GM12801 (cell line): ENCODE results near the gene NLGN2.

ENCODE experiments used
- TF ChIP-seq, protein P1 (sequence below): IDR thresholded peaks from one replicate; pipeline ENCODE4 v1.5.1; 2011; ENCODE audit warnings: control low read depth; ENCODE audit not compliant: insufficient read length; ENCODE audit errors: extremely low read depth

NLGN2 gene

DNA sequence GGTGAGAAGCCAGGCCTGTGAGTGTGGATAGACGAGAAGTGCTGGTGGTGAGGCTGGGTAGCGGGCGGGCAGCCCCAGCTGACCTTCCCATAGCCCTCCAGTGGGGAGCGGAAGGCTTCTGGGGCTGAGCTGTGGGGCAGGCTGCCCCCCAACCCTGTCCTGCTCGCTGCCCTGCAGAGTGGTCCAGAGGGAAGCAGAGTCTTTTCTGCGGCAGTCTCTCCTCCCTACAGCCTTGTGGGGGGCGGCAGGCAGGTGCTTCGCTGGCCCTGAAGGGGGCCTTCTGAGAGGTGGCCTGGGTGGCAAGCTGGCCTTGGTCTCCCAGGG, 3.7 kb downstream of the NLGN2 start:
- TF ChIP-seq, protein P1, sequence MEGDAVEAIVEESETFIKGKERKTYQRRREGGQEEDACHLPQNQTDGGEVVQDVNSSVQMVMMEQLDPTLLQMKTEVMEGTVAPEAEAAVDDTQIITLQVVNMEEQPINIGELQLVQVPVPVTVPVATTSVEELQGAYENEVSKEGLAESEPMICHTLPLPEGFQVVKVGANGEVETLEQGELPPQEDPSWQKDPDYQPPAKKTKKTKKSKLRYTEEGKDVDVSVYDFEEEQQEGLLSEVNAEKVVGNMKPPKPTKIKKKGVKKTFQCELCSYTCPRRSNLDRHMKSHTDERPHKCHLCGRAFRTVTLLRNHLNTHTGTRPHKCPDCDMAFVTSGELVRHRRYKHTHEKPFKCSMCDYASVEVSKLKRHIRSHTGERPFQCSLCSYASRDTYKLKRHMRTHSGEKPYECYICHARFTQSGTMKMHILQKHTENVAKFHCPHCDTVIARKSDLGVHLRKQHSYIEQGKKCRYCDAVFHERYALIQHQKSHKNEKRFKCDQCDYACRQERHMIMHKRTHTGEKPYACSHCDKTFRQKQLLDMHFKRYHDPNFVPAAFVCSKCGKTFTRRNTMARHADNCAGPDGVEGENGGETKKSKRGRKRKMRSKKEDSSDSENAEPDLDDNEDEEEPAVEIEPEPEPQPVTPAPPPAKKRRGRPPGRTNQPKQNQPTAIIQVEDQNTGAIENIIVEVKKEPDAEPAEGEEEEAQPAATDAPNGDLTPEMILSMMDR = no peak

DNA sequence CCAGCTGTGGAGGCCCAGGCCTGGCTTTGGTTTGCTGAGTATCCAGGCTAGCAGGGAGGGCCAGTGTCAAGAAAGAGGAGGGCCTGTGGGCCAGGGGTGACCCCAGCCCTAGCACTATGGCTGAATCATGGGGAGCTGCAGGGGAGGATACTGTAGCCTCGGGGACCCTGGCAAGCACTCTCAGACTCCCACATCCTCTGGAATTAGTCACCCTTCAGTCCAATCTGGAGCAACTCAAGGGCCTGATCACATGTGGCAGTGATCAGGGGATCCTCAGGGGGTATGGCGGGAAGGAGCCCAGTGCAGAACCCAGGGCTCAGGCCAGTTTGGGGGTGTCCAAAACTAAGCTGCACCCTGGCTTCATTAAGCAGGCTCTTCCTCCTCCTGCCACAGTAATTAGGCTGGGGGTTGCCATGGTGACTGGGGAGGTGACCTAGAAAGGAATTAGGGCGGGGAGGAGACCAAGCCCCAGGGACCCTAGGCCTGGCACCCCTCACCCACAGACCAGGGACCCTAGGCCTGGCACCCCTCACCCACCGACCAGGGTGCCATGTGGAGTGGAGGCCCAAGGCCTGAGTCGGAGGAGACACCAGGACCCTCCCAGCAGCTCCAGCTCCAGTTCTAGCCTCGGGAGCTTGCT, 5.8 kb downstream of the NLGN2 start:
- TF ChIP-seq, protein P1 = no peak

DNA sequence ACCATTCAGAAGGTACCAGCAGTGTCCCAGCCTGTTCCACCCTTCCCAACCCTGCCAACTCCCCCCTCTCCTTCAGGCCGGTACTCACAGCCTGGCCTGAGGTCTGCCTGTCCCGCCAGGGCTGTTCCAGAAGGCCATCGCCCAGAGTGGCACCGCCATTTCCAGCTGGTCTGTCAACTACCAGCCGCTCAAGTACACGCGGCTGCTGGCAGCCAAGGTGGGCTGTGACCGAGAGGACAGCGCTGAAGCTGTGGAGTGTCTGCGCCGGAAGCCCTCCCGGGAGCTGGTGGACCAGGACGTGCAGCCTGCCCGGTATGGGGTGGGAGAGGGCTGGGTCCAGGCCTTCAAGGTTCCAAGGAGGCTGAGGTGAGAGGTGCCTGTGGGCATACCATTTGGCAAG, 7.2 kb downstream of the NLGN2 start:
- TF ChIP-seq, protein P1 = no peak

DNA sequence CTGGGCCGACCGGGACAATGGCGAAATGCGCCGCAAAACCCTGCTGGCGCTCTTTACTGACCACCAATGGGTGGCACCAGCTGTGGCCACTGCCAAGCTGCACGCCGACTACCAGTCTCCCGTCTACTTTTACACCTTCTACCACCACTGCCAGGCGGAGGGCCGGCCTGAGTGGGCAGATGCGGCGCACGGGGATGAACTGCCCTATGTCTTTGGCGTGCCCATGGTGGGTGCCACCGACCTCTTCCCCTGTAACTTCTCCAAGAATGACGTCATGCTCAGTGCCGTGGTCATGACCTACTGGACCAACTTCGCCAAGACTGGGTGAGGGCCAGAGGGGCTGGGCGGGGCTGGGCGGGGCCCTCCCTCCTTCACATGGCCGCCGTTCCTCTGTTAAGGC, 8.1 kb downstream of the NLGN2 start:
- TF ChIP-seq, protein P1 = no peak

DNA sequence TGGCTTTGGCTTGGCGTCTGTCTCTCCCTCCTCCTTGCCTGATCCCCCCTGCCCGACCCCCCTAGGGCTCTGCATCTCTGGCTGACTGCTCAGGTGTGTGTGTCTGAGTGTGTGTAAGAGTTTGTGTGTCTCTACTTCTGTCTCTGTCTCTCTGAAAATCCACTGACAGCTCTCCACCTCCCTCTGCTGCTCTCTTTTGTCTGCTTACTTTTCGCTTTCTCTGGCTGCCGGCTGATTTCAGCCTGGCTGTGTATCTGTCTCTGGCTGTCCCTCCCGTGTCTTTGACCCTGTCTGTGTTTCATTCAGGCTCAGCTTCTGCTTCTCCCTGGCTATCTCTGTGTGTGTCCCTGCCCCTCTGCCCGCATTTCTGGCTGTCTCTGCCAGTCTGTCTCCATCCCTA, 8.7 kb downstream of the NLGN2 start:
- TF ChIP-seq, protein P1 = no peak

DNA sequence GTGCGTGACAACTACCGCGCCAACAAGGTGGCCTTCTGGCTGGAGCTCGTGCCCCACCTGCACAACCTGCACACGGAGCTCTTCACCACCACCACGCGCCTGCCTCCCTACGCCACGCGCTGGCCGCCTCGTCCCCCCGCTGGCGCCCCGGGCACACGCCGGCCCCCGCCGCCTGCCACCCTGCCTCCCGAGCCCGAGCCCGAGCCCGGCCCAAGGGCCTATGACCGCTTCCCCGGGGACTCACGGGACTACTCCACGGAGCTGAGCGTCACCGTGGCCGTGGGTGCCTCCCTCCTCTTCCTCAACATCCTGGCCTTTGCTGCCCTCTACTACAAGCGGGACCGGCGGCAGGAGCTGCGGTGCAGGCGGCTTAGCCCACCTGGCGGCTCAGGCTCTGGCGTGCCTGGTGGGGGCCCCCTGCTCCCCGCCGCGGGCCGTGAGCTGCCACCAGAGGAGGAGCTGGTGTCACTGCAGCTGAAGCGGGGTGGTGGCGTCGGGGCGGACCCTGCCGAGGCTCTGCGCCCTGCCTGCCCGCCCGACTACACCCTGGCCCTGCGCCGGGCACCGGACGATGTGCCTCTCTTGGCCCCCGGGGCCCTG, 9.5 kb downstream of the NLGN2 start:
- TF ChIP-seq, protein P1 = no peak

DNA sequence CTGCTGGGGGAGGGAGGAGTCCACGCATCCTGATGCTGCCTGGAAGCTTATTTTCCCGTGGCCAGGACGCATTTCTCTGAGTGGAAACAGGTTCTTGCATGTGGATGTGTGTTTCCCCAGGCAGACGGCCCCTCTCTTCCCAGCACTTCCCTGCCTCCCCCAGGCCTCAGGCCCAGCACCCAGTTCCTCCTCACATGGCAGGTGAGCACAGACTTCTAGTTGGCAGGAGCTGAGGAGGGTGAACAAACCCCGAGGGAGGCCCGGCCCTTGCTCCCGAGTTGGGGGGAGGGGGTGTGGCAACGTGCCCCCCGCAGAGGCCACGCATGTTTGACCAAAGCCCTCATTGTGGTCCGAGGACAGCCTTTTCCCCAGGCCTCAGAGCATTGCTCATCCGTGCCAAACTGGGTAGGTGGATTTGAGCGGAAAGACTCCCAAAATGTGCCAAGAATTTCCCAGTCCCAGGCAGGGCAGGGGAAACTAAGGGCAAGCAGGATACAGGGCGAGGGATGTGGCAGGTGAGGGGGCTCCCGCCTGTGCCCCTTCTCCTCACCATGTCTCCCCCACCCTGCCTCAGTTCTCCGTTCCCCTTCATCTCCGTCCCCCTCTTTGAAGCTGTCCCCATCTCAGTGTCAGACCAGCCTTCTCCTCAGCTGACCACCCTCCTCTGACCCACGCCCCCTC, 11.0 kb downstream of the NLGN2 start:
- TF ChIP-seq, protein P1 = no peak
